ENCODE data around the gene CUL3. TPM values are rescaled to one million over a fixed set of nuclear protein-coding genes. Genes with fewer than 3 reads are reported as not detected.
"Not testable (repeated sequence)": the region's sequence is repeated elsewhere in the genome, so short reads cannot be mapped to it uniquely, and the experiment has no call there.

CUL3 gene
- total RNA-seq, 1 donor from 2014 or later: 92.6 TPM

GRCh38 chr2:224517963-224518362, 67.2 kb downstream of the CUL3 start:
- peaks cover 29% of the 10 kb centered on the region for H3K4me1 Mint-ChIP-seq
- no peak overlapping the region for H3K4me3 Mint-ChIP-seq
- H3K27ac Mint-ChIP-seq: no peak overlapping the region
- peaks cover 17% of the 10 kb centered on the region for H3K36me3 Mint-ChIP-seq (ENCODE audit: low read depth)
- H3K27me3 Mint-ChIP-seq: no peaks in the 10 kb centered on the region
- H3K9me3 Mint-ChIP-seq: peaks cover 4% of the 10 kb centered on the region
- intact Hi-C loops (cut with micrococcal nuclease): no loop called here
- DNase-seq: no peak

GRCh38 chr2:224516393-224516792, 68.8 kb downstream of the CUL3 start:
- H3K4me3 Mint-ChIP-seq; H3K27me3 Mint-ChIP-seq; intact Hi-C loops (cut with micrococcal nuclease); DNase-seq; H3K9me3 Mint-ChIP-seq; H3K27ac Mint-ChIP-seq: not testable (repeated sequence)
- H3K36me3 Mint-ChIP-seq (ENCODE audit: low read depth): peaks cover 20% of the 10 kb centered on the region
- H3K4me1 Mint-ChIP-seq: peaks cover 27% of the 10 kb centered on the region

- no peak for DNase-seq
- Mint-ChIP-seq H3K27ac (no peak overlapping the region), H3K9me3 (no peaks in the 10 kb centered on the region), H3K27me3 (no peaks in the 10 kb centered on the region), H3K4me1 (peaks cover 20% of the 10 kb centered on the region), H3K36me3 (ENCODE audit: low read depth) (peaks cover 27% of the 10 kb centered on the region), H3K4me3 (no peak overlapping the region)
- intact Hi-C loops (cut with micrococcal nuclease): no loop called here
Observed at GRCh38 chr2:224513991-224514390, 71.2 kb downstream of the CUL3 start.

- no peak for DNase-seq
- Mint-ChIP-seq H3K27ac (no peak overlapping the region), H3K4me3 (no peak overlapping the region), H3K27me3 (no peaks in the 10 kb centered on the region), H3K9me3 (no peaks in the 10 kb centered on the region), H3K36me3 (ENCODE audit: low read depth) (peaks cover 41% of the 10 kb centered on the region), H3K4me1 (peaks cover 6% of the 10 kb centered on the region)
- intact Hi-C loops (cut with micrococcal nuclease): no loop called here
Observed at GRCh38 chr2:224507789-224508188, 77.4 kb downstream of the CUL3 start.

- Mint-ChIP-seq H3K36me3 (ENCODE audit: low read depth) (peaks cover 45% of the 10 kb centered on the region), H3K27me3 (no peaks in the 10 kb centered on the region), H3K9me3 (no peaks in the 10 kb centered on the region), H3K27ac (no peak overlapping the region), H3K4me1 (peaks cover 6% of the 10 kb centered on the region), H3K4me3 (no peak overlapping the region)
- DNase-seq: no peak
- intact Hi-C loops (cut with micrococcal nuclease): no loop called here
Observed at GRCh38 chr2:224506494-224506893, 78.7 kb downstream of the CUL3 start.

- intact Hi-C loops (cut with micrococcal nuclease): no loop called here
- Mint-ChIP-seq H3K36me3 (ENCODE audit: low read depth) (peaks cover 60% of the 10 kb centered on the region), H3K27me3 (no peaks in the 10 kb centered on the region)
Observed at GRCh38 chr2:224498991-224499390, 86.2 kb downstream of the CUL3 start.

GRCh38 chr2:224492531-224492930, 92.6 kb downstream of the CUL3 start:
- H3K27me3 Mint-ChIP-seq: no peaks in the 10 kb centered on the region
- intact Hi-C loops (cut with micrococcal nuclease): no loop called here
- no peak for DNase-seq
- no peak overlapping the region for H3K27ac Mint-ChIP-seq
- H3K9me3 Mint-ChIP-seq: peaks cover 17% of the 10 kb centered on the region
- H3K4me3 Mint-ChIP-seq: no peak overlapping the region
- peaks cover 32% of the 10 kb centered on the region for H3K4me1 Mint-ChIP-seq
- H3K36me3 Mint-ChIP-seq (ENCODE audit: low read depth): peaks cover 63% of the 10 kb centered on the region

More at GRCh38 chr2:224498991-224499390, 86.2 kb downstream of the CUL3 start:
- Mint-ChIP-seq H3K27ac (no peak overlapping the region), H3K4me1 (no peaks in the 10 kb centered on the region), H3K4me3 (no peak overlapping the region), H3K9me3 (no peaks in the 10 kb centered on the region)
- DNase-seq: no peak

GRCh38 chr2:224487940-224488339, 97.2 kb downstream of the CUL3 start:
- peaks cover 42% of the 10 kb centered on the region for H3K4me1 Mint-ChIP-seq
- peaks cover 17% of the 10 kb centered on the region for H3K9me3 Mint-ChIP-seq
- DNase-seq; H3K27me3 Mint-ChIP-seq; H3K27ac Mint-ChIP-seq; H3K4me3 Mint-ChIP-seq; intact Hi-C loops (cut with micrococcal nuclease): not testable (repeated sequence)
- H3K36me3 Mint-ChIP-seq (ENCODE audit: low read depth): peaks cover 54% of the 10 kb centered on the region

GRCh38 chr2:224485081-224486014, 99.8 kb downstream of the CUL3 start:
- H3K4me3 Mint-ChIP-seq; DNase-seq; H3K27ac Mint-ChIP-seq; intact Hi-C loops (cut with micrococcal nuclease); H3K27me3 Mint-ChIP-seq: not testable (repeated sequence)
- peaks cover 17% of the 10 kb centered on the region for H3K9me3 Mint-ChIP-seq
- H3K36me3 Mint-ChIP-seq (ENCODE audit: low read depth): peaks cover 44% of the 10 kb centered on the region
- H3K4me1 Mint-ChIP-seq: peaks cover 38% of the 10 kb centered on the region

GRCh38 chr2:224479826-224480225, 105.3 kb downstream of the CUL3 start:
- Mint-ChIP-seq H3K36me3 (ENCODE audit: low read depth) (peaks cover 42% of the 10 kb centered on the region), H3K9me3 (no peaks in the 10 kb centered on the region), H3K27me3 (no peaks in the 10 kb centered on the region), H3K27ac (no peak overlapping the region), H3K4me3 (no peak overlapping the region), H3K4me1 (peaks cover 3% of the 10 kb centered on the region)
- intact Hi-C loops (cut with micrococcal nuclease): no loop called here
- DNase-seq: no peak

- Mint-ChIP-seq H3K4me1 (peaks cover 3% of the 10 kb centered on the region), H3K27me3 (no peaks in the 10 kb centered on the region), H3K36me3 (ENCODE audit: low read depth) (peaks cover 27% of the 10 kb centered on the region), H3K27ac (no peak overlapping the region), H3K4me3 (no peak overlapping the region), H3K9me3 (no peaks in the 10 kb centered on the region)
- no peak for DNase-seq
- intact Hi-C loops (cut with micrococcal nuclease): no loop called here
Observed at GRCh38 chr2:224472827-224473226, 112.3 kb downstream of the CUL3 start.

GRCh38 chr2:224472137-224472536, 113.0 kb downstream of the CUL3 start:
- H3K36me3 Mint-ChIP-seq (ENCODE audit: low read depth): peaks cover 22% of the 10 kb centered on the region
- H3K9me3 Mint-ChIP-seq: no peaks in the 10 kb centered on the region
- intact Hi-C loops (cut with micrococcal nuclease): no loop called here
- no peak overlapping the region for H3K4me3 Mint-ChIP-seq
- no peak for DNase-seq
- peaks cover 3% of the 10 kb centered on the region for H3K4me1 Mint-ChIP-seq
- H3K27me3 Mint-ChIP-seq: no peaks in the 10 kb centered on the region
- no peak overlapping the region for H3K27ac Mint-ChIP-seq

GRCh38 chr2:224469374-224469964, 115.7 kb downstream of the CUL3 start:
- no peaks in the 10 kb centered on the region for H3K27me3 Mint-ChIP-seq
- H3K4me3 Mint-ChIP-seq: no peak overlapping the region
- intact Hi-C loops (cut with micrococcal nuclease): no loop called here
- DNase-seq: no peak
- no peaks in the 10 kb centered on the region for H3K9me3 Mint-ChIP-seq
- peaks cover 3% of the 10 kb centered on the region for H3K36me3 Mint-ChIP-seq (ENCODE audit: low read depth)
- no peaks in the 10 kb centered on the region for H3K4me1 Mint-ChIP-seq
- H3K27ac Mint-ChIP-seq: no peak overlapping the region

GRCh38 chr2:224466304-224466895, 118.8 kb downstream of the CUL3 start:
- Mint-ChIP-seq H3K4me3 (no peak overlapping the region), H3K36me3 (ENCODE audit: low read depth) (no peaks in the 10 kb centered on the region), H3K27ac (no peak overlapping the region), H3K9me3 (peaks cover 15% of the 10 kb centered on the region), H3K27me3 (peaks cover 8% of the 10 kb centered on the region), H3K4me1 (peaks cover 3% of the 10 kb centered on the region)
- DNase-seq: no peak
- intact Hi-C loops (cut with micrococcal nuclease): no loop called here
